CD4-positive, alpha-beta T cell treated with Interleukin-10 for 1 hour (primary cell): ENCODE data around the gene FGF5.
"Not testable (repeated sequence)": the region's sequence is repeated elsewhere in the genome, so short reads cannot be mapped to it uniquely, and the experiment has no call there.

Experiments
- DNase-seq: peaks from one replicate; pipeline ENCODE4 v3.0.0-alpha.2; 2020

FGF5 gene

GRCh38 chr4:80255329-80256095 lies 11.0 kb upstream of the FGF5 start:
- DNase-seq: no peak

- no peak for DNase-seq
Observed at GRCh38 chr4:80257851-80258250, 8.6 kb upstream of the FGF5 start.

DNA sequence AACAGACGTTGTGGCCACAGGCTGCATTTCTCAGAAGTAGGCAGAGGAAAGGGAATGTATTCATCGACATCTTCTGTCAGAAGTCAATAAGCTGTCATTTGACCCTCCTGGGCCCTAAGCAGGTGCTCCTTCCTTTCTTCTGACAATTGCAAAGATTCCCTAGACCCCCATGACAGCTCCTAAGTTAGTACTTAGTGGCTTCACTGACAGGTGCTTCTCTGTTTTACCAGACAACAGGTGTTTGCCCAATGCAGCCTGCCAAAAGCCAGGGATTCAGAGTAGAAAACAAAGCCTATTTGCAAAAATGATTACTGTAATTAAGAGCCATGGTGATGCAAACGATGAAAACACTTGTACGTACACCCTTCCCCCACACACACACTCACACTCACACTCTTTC lies 7.5 kb upstream of the FGF5 start:
- DNase-seq: no peak

GRCh38 chr4:80259817-80260216 lies 6.6 kb upstream of the FGF5 start:
- DNase-seq: no peak

GRCh38 chr4:80261989-80262600 lies 4.4 kb upstream of the FGF5 start:
- no peak for DNase-seq

DNA sequence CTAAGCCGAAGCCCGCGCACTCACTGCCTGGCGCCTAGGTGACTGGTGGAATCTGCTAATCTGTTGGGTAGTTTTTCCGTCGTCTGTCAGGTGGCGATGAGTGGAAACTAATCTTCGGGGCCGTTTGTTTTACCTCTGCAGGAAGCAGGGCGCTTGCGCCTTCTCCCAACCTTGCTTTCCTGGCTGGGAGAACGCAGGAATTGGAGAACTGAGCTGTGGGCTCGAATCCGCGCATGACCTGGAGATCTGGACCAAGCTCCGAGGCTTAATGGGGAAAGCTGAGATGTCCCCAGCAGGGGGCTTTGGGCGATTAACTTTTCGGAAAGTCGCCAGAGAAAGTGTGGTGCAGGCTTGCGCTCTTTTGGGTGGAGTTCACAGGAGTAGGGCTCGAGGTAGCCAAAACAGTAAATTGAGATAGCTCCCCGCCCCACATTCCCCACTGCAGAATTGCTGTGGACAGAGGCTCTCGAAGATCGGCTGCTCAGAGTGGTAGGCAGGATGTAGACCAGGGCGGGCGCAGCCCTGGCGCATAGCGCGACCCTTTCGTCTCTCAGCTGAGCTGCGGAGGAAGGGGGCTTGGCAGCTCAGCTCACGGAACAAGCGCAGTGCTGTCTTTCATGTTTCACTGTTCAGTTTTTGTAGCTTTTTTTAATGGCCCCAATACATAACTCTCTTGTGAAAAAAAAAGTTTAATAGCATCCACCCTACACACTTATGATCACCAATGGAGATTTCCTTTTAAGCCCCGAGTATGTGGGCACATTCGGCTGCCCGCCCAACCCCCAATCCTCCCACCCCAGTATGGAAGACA lies 2.7 kb upstream of the FGF5 start:
- DNase-seq: no peak

GRCh38 chr4:80264352-80264647 lies 2.2 kb upstream of the FGF5 start:
- no peak for DNase-seq

DNA sequence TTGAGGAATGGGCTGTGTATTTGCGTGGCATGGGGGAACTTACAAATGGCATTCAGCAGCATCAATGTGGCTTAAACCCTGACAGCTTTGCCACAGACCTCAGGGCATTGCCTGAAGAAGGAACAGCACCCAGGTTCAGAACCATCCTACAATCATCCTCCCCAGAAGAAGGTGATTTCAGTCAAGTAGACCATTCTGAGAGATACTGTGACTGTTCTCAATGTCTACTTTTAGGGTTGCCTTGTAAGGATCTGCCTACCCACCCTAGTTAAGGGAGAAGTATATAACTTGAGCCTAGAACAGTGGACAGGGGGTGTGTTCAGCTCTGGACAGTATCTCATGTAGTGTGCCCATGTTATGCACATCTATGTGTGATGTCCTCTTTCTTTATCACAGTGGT lies 1.6 kb upstream of the FGF5 start:
- no peak for DNase-seq

- no peak for DNase-seq
Observed at GRCh38 chr4:80265571-80266252, 752 bp upstream of the FGF5 start.

- DNase-seq: no peak
Observed at GRCh38 chr4:80266902-80267380, 477 bp downstream of the FGF5 start.

- no peak for DNase-seq
Observed at GRCh38 chr4:80268081-80268823, 1.8 kb downstream of the FGF5 start.

GRCh38 chr4:80268936-80269335 lies 2.5 kb downstream of the FGF5 start:
- DNase-seq: no peak

- DNase-seq: no peak
Observed at GRCh38 chr4:80270321-80270720, 3.9 kb downstream of the FGF5 start.

- DNase-seq: no peak
Observed at GRCh38 chr4:80270868-80271267, 4.4 kb downstream of the FGF5 start.

DNA sequence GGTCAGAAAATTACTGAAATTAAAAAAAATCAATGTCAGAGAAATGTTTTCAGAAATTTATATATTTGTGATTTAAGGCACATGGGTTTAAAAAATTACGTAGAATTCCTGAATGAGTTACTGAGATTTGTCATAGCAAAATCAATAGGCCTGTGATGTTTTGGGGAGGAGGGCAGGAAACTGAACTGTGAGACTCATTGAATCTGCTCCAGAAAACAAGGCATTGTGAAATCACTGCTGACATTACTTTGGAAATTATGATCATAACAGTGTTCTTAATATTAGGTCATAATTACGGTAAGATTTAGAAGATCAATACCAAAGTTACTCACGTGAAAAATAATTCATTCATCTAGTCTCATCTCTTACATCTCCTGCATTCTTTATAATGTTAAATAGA lies 5.3 kb downstream of the FGF5 start:
- DNase-seq: no peak

DNA sequence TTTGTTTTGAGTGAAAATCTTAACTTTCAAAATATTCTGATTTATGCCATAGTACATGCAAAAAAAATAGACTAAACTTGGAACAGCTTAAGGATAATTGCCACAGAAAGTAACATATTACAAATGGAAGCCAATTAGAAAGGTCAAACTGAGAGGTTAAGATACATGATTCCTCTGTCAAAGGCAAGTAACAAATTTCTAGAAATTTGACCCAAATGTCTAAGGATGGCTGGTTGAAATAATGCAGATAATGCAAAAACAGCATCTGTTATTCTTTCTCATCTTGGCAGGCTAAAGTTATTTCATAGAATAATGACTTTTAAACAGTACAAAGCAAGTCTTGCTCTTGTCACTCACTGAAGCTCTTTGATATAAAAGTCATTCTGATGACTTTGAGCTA lies 10.5 kb downstream of the FGF5 start:
- DNase-seq: no peak

DNA sequence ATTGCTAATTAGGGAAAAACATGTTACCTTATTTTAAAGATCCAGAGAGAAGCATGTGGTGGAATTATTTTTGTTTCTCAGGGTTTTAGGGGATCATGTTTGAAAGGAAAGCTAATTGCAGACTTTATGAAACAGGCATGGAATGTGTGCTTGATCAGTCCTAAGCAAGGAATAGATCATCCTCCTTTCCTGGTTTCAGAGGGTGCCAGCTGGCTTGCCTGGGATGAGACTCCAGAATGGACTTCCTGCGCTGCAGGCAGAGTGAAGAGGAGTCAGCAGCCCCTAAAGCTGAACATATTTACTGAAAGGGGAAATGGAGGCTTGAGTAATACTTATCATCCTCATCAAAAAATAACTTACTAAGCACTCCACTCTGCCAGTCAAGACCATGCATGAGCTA lies 13.3 kb downstream of the FGF5 start:
- no peak for DNase-seq

GRCh38 chr4:80286451-80286850 lies 20.0 kb downstream of the FGF5 start:
- no peak for DNase-seq

DNA sequence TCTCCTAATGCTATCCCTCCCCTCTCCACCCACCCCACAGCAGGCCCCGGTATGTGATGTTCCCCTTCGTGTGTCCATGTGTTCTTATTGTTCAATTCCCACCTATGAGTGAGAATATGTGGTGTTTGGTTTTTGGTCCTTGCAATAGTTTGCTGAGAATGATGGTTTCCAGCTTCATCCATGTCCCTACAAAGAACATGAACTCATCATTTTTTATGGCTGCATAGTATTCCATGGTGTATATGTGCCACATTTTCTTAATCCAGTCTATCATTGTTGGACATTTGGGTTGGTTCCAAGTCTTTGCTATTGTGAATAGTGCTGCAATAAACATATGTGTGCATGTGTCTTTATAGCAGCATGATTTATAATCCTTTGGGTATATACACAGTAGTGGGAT lies 24.2 kb downstream of the FGF5 start:
- not testable (repeated sequence) for DNase-seq

GRCh38 chr4:80294206-80294605 lies 27.7 kb downstream of the FGF5 start:
- no peak for DNase-seq

- no peak for DNase-seq
Observed at GRCh38 chr4:80295336-80295735, 28.9 kb downstream of the FGF5 start.

- DNase-seq: no peak
Observed at GRCh38 chr4:80295826-80296225, 29.4 kb downstream of the FGF5 start.

GRCh38 chr4:80301884-80302283 lies 35.4 kb downstream of the FGF5 start:
- DNase-seq: no peak
